ENCODE measurements around the gene TNRC6B. TPM values are rescaled to one million over a fixed set of nuclear protein-coding genes. Genes with fewer than 3 reads are reported as not detected.
A peak's percentile ranks its signal among the peaks of the same experiment; 100 is the strongest.

The TNRC6B gene
- total and polyA plus RNA-seq, 2 experiments from 2014 or later, result 46.9 to 87.8 TPM

- Histone ChIP-seq H3K4me1 (ENCODE audit: insufficient read depth) (peaks cover 72% of the 10 kb centered on the region), H2AFZ (no peak overlapping the region), H3K4me3 (no peak overlapping the region), H3K79me2 (replicated peaks; ENCODE audit: insufficient read depth) (peaks cover 89% of the 10 kb centered on the region), H3K27ac (ENCODE audit: low read depth) (peak overlapping the region; percentile 15; the same call in 1 of the 2 replicates), H4K20me1 (replicated peaks; ENCODE audit: insufficient read depth) (peaks cover 9% of the 10 kb centered on the region; the same call in 1 of the 2 replicates), H3K27me3 (ENCODE audit: insufficient read depth) (no peaks in the 10 kb centered on the region), H3K9me2 (ENCODE audit: insufficient read depth) (no peaks in the 10 kb centered on the region), H3F3A (replicated peaks; ENCODE audit: low read depth) (peaks cover 3% of the 10 kb centered on the region), H3K36me3 (ENCODE audit: insufficient read depth) (no peaks in the 10 kb centered on the region), H3K4me2 (peak overlapping the region; percentile 71)
- no peak for TF ChIP-seq NANOG (IDR thresholded peaks at IDR 0.05; ENCODE audit: borderline replicate concordance)
- TF ChIP-seq ZNF114 (CRISPR knock-in tag; IDR thresholded peaks at IDR 0.05), result no peak
- no peak for TF ChIP-seq ETS1 (IDR thresholded peaks at IDR 0.05)
- no peak for TF ChIP-seq REST (IDR thresholded peaks at IDR 0.05; ENCODE audit: unreplicated experiment)
- no peak for TF ChIP-seq ZNF462 (CRISPR knock-in tag; IDR thresholded peaks at IDR 0.05)
- no peak for TF ChIP-seq EZH2 (IDR thresholded peaks at IDR 0.05; ENCODE audit: low read depth, unreplicated experiment)
- Mint-ChIP-seq H3K27me3 (ENCODE audit: insufficient read depth, low read depth, poor library complexity) (peaks cover 12% of the 10 kb centered on the region), H3K36me3 (ENCODE audit: low read depth) (0 out of 3 replicates have a peak, but pooled peaks cover 9% of the 10 kb centered on the region), H3K27ac (peak overlapping the region; percentile 61; the same call in 1 of the 2 replicates), H3K4me1 (peaks cover 76% of the 10 kb centered on the region), H3K4me3 (no peak overlapping the region; the same call in 2 of the 3 replicates), H3K9me3 (no peaks in the 10 kb centered on the region)
- DNase-seq (ENCODE audit: low spot score) (no peak), ATAC-seq (no peak)
Measured at GRCh38 chr22:40211476-40212054, 33.8 kb downstream of the TNRC6B start.

Data from GM23338 (cell line).